HepG2 (cell line): ENCODE measurements around the gene DAPK1. TPM values are rescaled to one million over a fixed set of nuclear protein-coding genes. Genes with fewer than 3 reads are reported as not detected.

Experiments
- ATAC-seq: fragments of 200-7000 bp; cut with Tn5 transposase; 3 replicates; pipeline ENCODE4 v1.9.1; 2020; ENCODE audit warnings: mild to moderate bottlenecking, moderate library complexity
- BruUV-seq: library from RNA; stranded (reverse); fragments of 400-500 nt; replicated peaks from 2 replicates; lab custom pipeline; 2021; lab: Mats Ljungman, UMichigan
- CTCF ChIA-PET: fragments of 300-600 bp; formaldehyde crosslinking; extraction: SDS; loops from one replicate; lab custom pipeline; 2021; ENCODE audit warnings: low total read pairs, inconsistent platforms, low intra/inter-chr PET ratio; lab: Yijun Ruan, JAX
- POLR2A ChIA-PET: fragments of 350-600 bp; sonication (Branson Sonifier 250); formaldehyde crosslinking; loops from one replicate; lab custom pipeline; 2020; ENCODE audit warnings: antibody characterized with exemption, inconsistent platforms; lab: Yijun Ruan, JAX
- DNase-seq: peaks from one replicate; pipeline ENCODE4 v3.0.0-alpha.2; 2015; ENCODE audit warnings: low spot score
- FAIRE-seq: peaks from 3 replicates; lab custom pipeline; 2011; peaks lifted over from hg19 to GRCh38; lab: Jason Lieb, UNC
- H2AFZ ChIP-seq: one replicate; pipeline ENCODE4 v1.6.1; 2011; ENCODE audit warnings: low read length, inconsistent platforms
- H3K27ac ChIP-seq: fragments of 300-600 bp; 3 replicates; pipeline ENCODE4 v1.8.0; 2011; ENCODE audit warnings: mixed run types, mild to moderate bottlenecking, mixed read lengths, low read length, inconsistent platforms; ENCODE audit not compliant: insufficient read depth; ENCODE audit errors: extremely low read length
- H3K27me3 ChIP-seq, 2 experiments: fragments of 200-600 bp in 1 of 2; 2 replicates in 1 of 2; 3 replicates in 1 of 2; pipeline versions ENCODE4 v1.6.0 to v1.8.0; 2011; ENCODE audit warnings: low read length in 2 of 2, mild to moderate bottlenecking in 2 of 2, moderate library complexity in 2 of 2, inconsistent platforms in 1 of 2; ENCODE audit not compliant: insufficient read depth in 2 of 2, control insufficient read depth in 1 of 2
- H3K36me3 ChIP-seq, 2 experiments: fragments of 200-600 bp in 1 of 2; replicated peaks in 1 of 2; 2 replicates in 1 of 2; 3 replicates in 1 of 2; pipeline versions ENCODE4 v1.5.1 to v1.8.0; 2011; ENCODE audit warnings: low read length in 2 of 2, inconsistent platforms in 1 of 2; ENCODE audit not compliant: insufficient read depth in 2 of 2, control insufficient read depth in 1 of 2
- H3K4me1 ChIP-seq: 2 replicates; pipeline ENCODE4 v1.5.1; 2012; ENCODE audit warnings: low read length, inconsistent platforms; ENCODE audit not compliant: insufficient read depth
- H3K4me2 ChIP-seq: 2 replicates; pipeline ENCODE4 v1.6.0; 2011; ENCODE audit warnings: low read depth, low read length, inconsistent platforms
- H3K4me3 ChIP-seq, 3 experiments: fragments of 200-600 bp in 1 of 3; sonication (generic), shearing (Covaris generic) in 1 of 3; replicated peaks in 1 of 3; 2 replicates each; pipeline ENCODE4 v1.5.1; 2011 to 2016; ENCODE audit warnings: low read length in 3 of 3, inconsistent platforms in 2 of 3, low read depth in 2 of 3, mild to moderate bottlenecking in 2 of 3, control low read depth in 1 of 3, mixed read lengths in 1 of 3; ENCODE audit not compliant: insufficient read depth in 1 of 3
- H3K79me2 ChIP-seq: one replicate; pipeline ENCODE4 v1.6.1; 2011; ENCODE audit warnings: low read length, inconsistent platforms; ENCODE audit not compliant: insufficient read depth
- H3K9ac ChIP-seq: 2 replicates; pipeline ENCODE4 v1.6.0; 2011; ENCODE audit warnings: mild to moderate bottlenecking, low read depth, low read length, inconsistent platforms; ENCODE audit not compliant: insufficient read depth
- H3K9me3 ChIP-seq: 2 replicates; pipeline ENCODE4 v1.5.1; 2012; ENCODE audit warnings: mild to moderate bottlenecking, low read length
- H4K20me1 ChIP-seq: 2 replicates; pipeline ENCODE4 v1.6.0; 2011; ENCODE audit warnings: inconsistent platforms, mild to moderate bottlenecking, low read length, moderate library complexity; ENCODE audit not compliant: insufficient read depth
- GLI4 ChIP-seq: sonication (generic); formaldehyde crosslinking; IDR thresholded peaks from 2 replicates; pipeline ENCODE4 v1.5.1; 2020; ENCODE audit warnings: missing genetic modification reagents, mild to moderate bottlenecking, moderate library complexity, borderline replicate concordance
- ZNF160 ChIP-seq: sonication (generic); formaldehyde crosslinking; IDR thresholded peaks from 2 replicates; pipeline ENCODE4 v1.8.0; 2022; ENCODE audit warnings: mild to moderate bottlenecking, inconsistent platforms, missing genetic modification reagents
- ZNF205 ChIP-seq: IDR thresholded peaks from 2 replicates; pipeline ENCODE4 v1.6.1; 2018; ENCODE audit warnings: missing biosample characterization, missing genetic modification reagents
- ZNF264 ChIP-seq: sonication (generic); formaldehyde crosslinking; IDR thresholded peaks from 2 replicates; pipeline ENCODE4 v1.4.0; 2020; ENCODE audit warnings: missing genetic modification reagents
- ZNF331 ChIP-seq: sonication (generic); formaldehyde crosslinking; IDR thresholded peaks from 2 replicates; pipeline ENCODE4 v1.4.0; 2020; ENCODE audit warnings: missing genetic modification reagents
- WGBS: methylation state at CpG from one replicate; pipeline ENCODE4 v1.1.6; 2017; ENCODE audit warnings: low lambda C conversion rate; 5-methylcytosine and 5-hydroxymethylcytosine counted together
- in situ Hi-C: cut with HindIII; loops from 2 replicates; pipeline ENCODE4 v1.10.0; 2017; ENCODE audit warnings: low pct_unique_long_range_greater_than_20kb; ENCODE audit not compliant: extremely low pct_ligation_motif_present
- intact Hi-C: fragments of 100-400 bp; cut with micrococcal nuclease; formaldehyde crosslinking; loops from one replicate; pipeline ENCODE4 v1.10.0; 2022; ENCODE audit not compliant: unreplicated experiment
- polyA plus RNA-seq, 8 experiments: library from polyadenylated mRNA; depleted of rRNA in 3 of 8; stranded (reverse) in 7 of 8; unstranded in 1 of 8; fragments of >200 nt; fragmentation: Illumina TruSeq in 4 of 8; extraction: Trizol in 4 of 8; gene quantifications; 2 replicates each; pipeline versions ENCODE4 v1.2.1 to v1.2.3, GENCODE V29; 2011 to 2016; ENCODE audit warnings: low read depth in 4 of 8, missing spikeins in 1 of 8, mixed read lengths in 1 of 8; ENCODE audit not compliant: insufficient read depth in 1 of 8
- total RNA-seq, 5 experiments: library from RNA; depleted of rRNA; stranded (reverse); fragments of >200 nt; fragmentation: Illumina TruSeq; extraction: Trizol; gene quantifications; 2 replicates each; pipeline ENCODE4 v1.2.3, GENCODE V29; 2016; ENCODE audit warnings: low read depth in 1 of 5
- TF ChIP-seq, protein P1 (sequence below): sonication (generic); formaldehyde crosslinking; IDR thresholded peaks from 2 replicates; pipeline ENCODE4 v1.4.0; 2020; ENCODE audit warnings: low read depth, mild to moderate bottlenecking, missing genetic modification reagents
- TF ChIP-seq, protein P2 (sequence below): sonication (generic); formaldehyde crosslinking; IDR thresholded peaks from 2 replicates; pipeline ENCODE4 v1.5.0; 2020; ENCODE audit warnings: missing genetic modification reagents, mild to moderate bottlenecking, borderline replicate concordance
- TF ChIP-seq, protein P3 (sequence below): sonication (generic); formaldehyde crosslinking; IDR thresholded peaks from 2 replicates; pipeline ENCODE4 v1.5.0; 2020; ENCODE audit warnings: mild to moderate bottlenecking, low read depth, missing genetic modification reagents, borderline replicate concordance

The DAPK1 gene
- total and polyA plus RNA-seq, 2 of the 13 experiments (the other 11 are each of a cell fraction or from before 2014, with no cell fraction given), result 35.7 to 35.9 TPM

DNA sequence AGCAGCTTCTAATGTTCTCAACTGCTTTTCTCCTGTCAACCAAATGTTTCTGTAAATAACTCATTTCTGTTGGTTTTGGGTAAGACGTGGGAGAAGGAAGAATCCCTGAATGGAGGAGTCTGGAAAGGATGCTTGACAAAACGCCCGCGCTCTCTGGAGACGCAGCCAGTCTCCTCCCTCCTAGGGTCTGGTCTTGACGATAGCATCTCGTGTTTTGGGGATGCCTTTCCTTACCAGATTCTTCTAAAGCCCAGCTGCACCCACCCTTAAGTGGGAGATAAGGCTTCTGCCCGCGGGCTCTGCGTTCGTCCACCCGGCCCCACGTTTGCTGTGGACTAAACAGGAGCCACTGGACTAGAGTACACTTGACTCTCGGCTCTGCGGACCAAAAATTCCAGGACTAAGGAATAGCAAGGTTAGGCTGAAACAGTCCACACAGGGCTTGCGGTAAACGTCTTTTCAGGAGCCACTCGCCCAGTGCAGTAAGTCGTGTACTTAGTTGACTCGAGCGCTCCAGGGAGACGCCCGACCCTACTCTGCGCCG is 227.8 kb downstream of the DAPK1 start:
- H3K79me2 ChIP-seq, result no peaks in the 10 kb centered on the region
- ChIA-PET POLR2A (interaction anchor here (0.6 to 2.3 kb wide), 7 partner anchors 8 to 112 kb away, joined by 3 to 20 read pairs (median 6); no protein-coding TSS in a partner anchor), CTCF (no interaction called here)
- no TSS peak for BruUV-seq
- no peak for DNase-seq
- peaks cover 14% of the 10 kb centered on the region for H3K4me1 ChIP-seq
- no peak overlapping the region for H3K27ac ChIP-seq
- in situ Hi-C loops, result no loop called here
- peak overlapping the region; percentile 71; the same call in 1 of the 2 replicates for H3K9ac ChIP-seq
- no peaks in the 10 kb centered on the region for H4K20me1 ChIP-seq
- H3K9me3 ChIP-seq, result no peaks in the 10 kb centered on the region
- FAIRE-seq, result no peak
- peaks cover 1 to 12% of the 10 kb centered on the region in 2 experiments; a peak in 3 of 5 replicates for H3K36me3 ChIP-seq
- ATAC-seq, result no peak
- H3K27me3 ChIP-seq, result peaks cover 0 to 12% of the 10 kb centered on the region in 2 experiments; a peak in 2 of 5 replicates
- intact Hi-C loops, result loop anchor here (5.0 kb wide), 1 partner anchor 43 kb away; no protein-coding TSS in a partner anchor
- TF ChIP-seq ZNF160 (CRISPR knock-in tag) (0 out of 2 replicates have a peak, but pooled peaks have one; percentile 10), GLI4 (CRISPR knock-in tag) (0 out of 2 replicates have a peak, but pooled peaks have one; percentile 1), ZNF205 (CRISPR knock-in tag) (peak; percentile 92), ZNF264 (CRISPR knock-in tag) (no peak), ZNF331 (CRISPR knock-in tag) (no peak)
- TF ChIP-seq, protein P1, sequence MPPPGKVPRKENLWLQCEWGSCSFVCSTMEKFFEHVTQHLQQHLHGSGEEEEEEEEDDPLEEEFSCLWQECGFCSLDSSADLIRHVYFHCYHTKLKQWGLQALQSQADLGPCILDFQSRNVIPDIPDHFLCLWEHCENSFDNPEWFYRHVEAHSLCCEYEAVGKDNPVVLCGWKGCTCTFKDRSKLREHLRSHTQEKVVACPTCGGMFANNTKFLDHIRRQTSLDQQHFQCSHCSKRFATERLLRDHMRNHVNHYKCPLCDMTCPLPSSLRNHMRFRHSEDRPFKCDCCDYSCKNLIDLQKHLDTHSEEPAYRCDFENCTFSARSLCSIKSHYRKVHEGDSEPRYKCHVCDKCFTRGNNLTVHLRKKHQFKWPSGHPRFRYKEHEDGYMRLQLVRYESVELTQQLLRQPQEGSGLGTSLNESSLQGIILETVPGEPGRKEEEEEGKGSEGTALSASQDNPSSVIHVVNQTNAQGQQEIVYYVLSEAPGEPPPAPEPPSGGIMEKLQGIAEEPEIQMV (CRISPR knock-in tag), result 0 out of 2 replicates have a peak, but pooled peaks have one; percentile 5
- TF ChIP-seq, protein P2, sequence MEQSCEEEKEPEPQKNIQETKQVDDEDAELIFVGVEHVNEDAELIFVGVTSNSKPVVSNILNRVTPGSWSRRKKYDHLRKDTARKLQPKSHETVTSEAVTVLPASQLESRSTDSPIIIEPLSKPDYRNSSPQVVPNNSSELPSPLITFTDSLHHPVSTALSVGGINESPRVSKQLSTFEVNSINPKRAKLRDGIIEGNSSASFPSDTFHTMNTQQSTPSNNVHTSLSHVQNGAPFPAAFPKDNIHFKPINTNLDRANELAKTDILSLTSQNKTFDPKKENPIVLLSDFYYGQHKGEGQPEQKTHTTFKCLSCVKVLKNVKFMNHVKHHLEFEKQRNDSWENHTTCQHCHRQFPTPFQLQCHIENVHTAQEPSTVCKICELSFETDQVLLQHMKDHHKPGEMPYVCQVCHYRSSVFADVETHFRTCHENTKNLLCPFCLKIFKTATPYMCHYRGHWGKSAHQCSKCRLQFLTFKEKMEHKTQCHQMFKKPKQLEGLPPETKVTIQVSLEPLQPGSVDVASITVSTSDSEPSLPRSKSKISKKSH (CRISPR knock-in tag), result 0 out of 2 replicates have a peak, but pooled peaks have one; percentile 3
- TF ChIP-seq, protein P3, sequence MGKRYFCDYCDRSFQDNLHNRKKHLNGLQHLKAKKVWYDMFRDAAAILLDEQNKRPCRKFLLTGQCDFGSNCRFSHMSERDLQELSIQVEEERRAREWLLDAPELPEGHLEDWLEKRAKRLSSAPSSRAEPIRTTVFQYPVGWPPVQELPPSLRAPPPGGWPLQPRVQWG (CRISPR knock-in tag), result no peak
- TF ChIP-seq, all 625 proteins: peak for 5
- Histone ChIP-seq H3K4me2 (peak overlapping the region; percentile 92), H2AFZ (peak overlapping the region; percentile 44), H3K4me3 (peak overlapping the region; percentile 45 to 76 (median 70); a peak in 5 of 6 replicates)
- WGBS, result 37% methylated on average over 7 of the region's 25 CpGs
